H9 (cell line): ENCODE results near the gene SPRY4. TPM values are rescaled to one million over a fixed set of nuclear protein-coding genes. Genes with fewer than 3 reads are reported as not detected.

ENCODE experiments used
- DNase-seq: peaks from one replicate; pipeline ENCODE4 v3.0.0-alpha.2; 2017
- H2AFZ ChIP-seq: one replicate; pipeline ENCODE4 v1.6.1; 2013; ENCODE audit warnings: mild to moderate bottlenecking, low read length, control low read depth, moderate library complexity
- H2AK5ac ChIP-seq: 2 replicates; pipeline ENCODE4 v1.6.1; 2013; ENCODE audit warnings: low read length, control low read depth, mixed read lengths; ENCODE audit not compliant: insufficient read length
- H2BK120ac ChIP-seq: one replicate; pipeline ENCODE4 v1.6.1; 2013; ENCODE audit warnings: low read depth, mild to moderate bottlenecking, low read length, control low read depth, inconsistent platforms; ENCODE audit not compliant: poor library complexity, severe bottlenecking
- H2BK12ac ChIP-seq: 2 replicates; pipeline ENCODE4 v1.6.1; 2013; ENCODE audit warnings: low read length, control low read depth, mixed read lengths, low read depth; ENCODE audit not compliant: insufficient read length
- H2BK15ac ChIP-seq: 2 replicates; pipeline ENCODE4 v1.6.1; 2013; ENCODE audit warnings: low read depth, low read length, control low read depth
- H2BK20ac ChIP-seq: one replicate; pipeline ENCODE4 v1.6.1; 2013; ENCODE audit warnings: low read depth, mild to moderate bottlenecking, low read length, control low read depth, inconsistent platforms; ENCODE audit not compliant: poor library complexity, severe bottlenecking
- H2BK5ac ChIP-seq: 2 replicates; pipeline ENCODE4 v1.6.1; 2013; ENCODE audit warnings: low read length, control low read depth, mixed read lengths; ENCODE audit not compliant: insufficient read length
- H3K14ac ChIP-seq: 2 replicates; pipeline ENCODE4 v1.6.1; 2013; ENCODE audit warnings: low read length, control low read depth; ENCODE audit not compliant: insufficient read depth
- H3K18ac ChIP-seq: 2 replicates; pipeline ENCODE4 v1.6.1; 2013; ENCODE audit warnings: low read depth, mild to moderate bottlenecking, mixed read lengths, low read length, control low read depth; ENCODE audit not compliant: insufficient read length
- H3K23ac ChIP-seq: 2 replicates; pipeline ENCODE4 v1.6.1; 2013; ENCODE audit warnings: low read length, control low read depth, mixed read lengths, low read depth; ENCODE audit not compliant: insufficient read length
- H3K23me2 ChIP-seq: 2 replicates; pipeline ENCODE4 v1.6.1; 2013; ENCODE audit warnings: low read depth, mild to moderate bottlenecking, mixed read lengths, low read length, control low read depth; ENCODE audit not compliant: insufficient read length, poor library complexity, severe bottlenecking
- H3K27ac ChIP-seq: 2 replicates; pipeline ENCODE4 v1.5.1; 2013; ENCODE audit warnings: low read length, control low read depth, mixed read lengths, low read depth; ENCODE audit not compliant: insufficient read length
- H3K27me3 ChIP-seq: 2 replicates; pipeline ENCODE4 v1.6.1; 2013; ENCODE audit warnings: low read length, control low read depth, inconsistent platforms; ENCODE audit not compliant: insufficient read depth
- H3K4ac ChIP-seq: 2 replicates; pipeline ENCODE4 v1.6.1; 2013; ENCODE audit warnings: low read depth, mild to moderate bottlenecking, control low read depth, inconsistent platforms, low read length, moderate library complexity
- H3K4me1 ChIP-seq: 2 replicates; pipeline ENCODE4 v1.6.1; 2013; ENCODE audit warnings: low read length, control low read depth, inconsistent platforms; ENCODE audit not compliant: insufficient read depth
- H3K4me2 ChIP-seq: 2 replicates; pipeline ENCODE4 v1.6.1; 2013; ENCODE audit warnings: low read length, control low read depth, mixed read lengths; ENCODE audit not compliant: insufficient read length, insufficient read depth
- H3K56ac ChIP-seq: 2 replicates; pipeline ENCODE4 v1.6.1; 2013; ENCODE audit warnings: low read depth, mild to moderate bottlenecking, mixed read lengths, low read length, control low read depth; ENCODE audit not compliant: insufficient read length
- H3K79me1 ChIP-seq: 2 replicates; pipeline ENCODE4 v1.6.1; 2013; ENCODE audit warnings: low read depth, mild to moderate bottlenecking, moderate library complexity, low read length, control low read depth, inconsistent platforms; ENCODE audit not compliant: insufficient read depth, poor library complexity, severe bottlenecking
- H3K79me2 ChIP-seq: 2 replicates; pipeline ENCODE4 v1.6.1; 2013; ENCODE audit warnings: low read length, control low read depth, inconsistent platforms; ENCODE audit not compliant: insufficient read depth
- H3K9ac ChIP-seq: 2 replicates; pipeline ENCODE4 v1.6.1; 2013; ENCODE audit warnings: low read length, control low read depth, mixed read lengths; ENCODE audit not compliant: insufficient read length; ENCODE audit errors: extremely low read depth
- H3K9me3 ChIP-seq: one replicate; pipeline ENCODE4 v1.6.1; 2013; ENCODE audit warnings: low read depth, low read length, inconsistent platforms; ENCODE audit not compliant: control insufficient read depth
- H3T11ph ChIP-seq: one replicate; pipeline ENCODE4 v1.6.1; 2013; ENCODE audit warnings: mild to moderate bottlenecking, low read length, control low read depth, inconsistent platforms
- H4K20me1 ChIP-seq: one replicate; pipeline ENCODE4 v1.6.1; 2013; ENCODE audit not compliant: control insufficient read depth, insufficient read length, insufficient read depth
- H4K5ac ChIP-seq: 2 replicates; pipeline ENCODE4 v1.6.1; 2013; ENCODE audit warnings: low read depth, mild to moderate bottlenecking, mixed read lengths, low read length, control low read depth; ENCODE audit not compliant: insufficient read length
- H4K8ac ChIP-seq: replicated peaks from 2 replicates; pipeline ENCODE4 v1.6.1; 2013; ENCODE audit warnings: low read length, control low read depth, mixed read lengths, low read depth; ENCODE audit not compliant: insufficient read length
- H4K91ac ChIP-seq: 2 replicates; pipeline ENCODE4 v1.6.1; 2013; ENCODE audit warnings: low read depth, mild to moderate bottlenecking, moderate library complexity, mixed read lengths, low read length, control low read depth; ENCODE audit not compliant: insufficient read length
- H3K27ac Mint-ChIP-seq, 3 experiments: 2 replicates in 2 of 3; 3 replicates in 1 of 3; pipeline ENCODE4 v1.8.0; 2020 to 2021; ENCODE audit warnings: mixed read lengths in 3 of 3, mild to moderate bottlenecking in 1 of 3, moderate library complexity in 1 of 3
- H3K27me3 Mint-ChIP-seq: 2 replicates; pipeline ENCODE4 v1.8.0; 2021; ENCODE audit warnings: low read depth, mild to moderate bottlenecking, moderate library complexity, mixed read lengths
- H3K36me3 Mint-ChIP-seq, 3 experiments: 2 replicates in 2 of 3; 3 replicates in 1 of 3; pipeline ENCODE4 v1.8.0; 2020 to 2021; ENCODE audit warnings: low read depth in 3 of 3, mixed read lengths in 3 of 3; ENCODE audit not compliant: insufficient read depth in 1 of 3
- H3K4me1 Mint-ChIP-seq, 2 experiments: 2 replicates each; pipeline ENCODE4 v1.8.0; 2020; ENCODE audit warnings: mixed read lengths in 2 of 2
- H3K4me3 Mint-ChIP-seq, 2 experiments: 2 replicates in 1 of 2; 3 replicates in 1 of 2; pipeline ENCODE4 v1.8.0; 2020 to 2021; ENCODE audit warnings: mild to moderate bottlenecking in 2 of 2, mixed read lengths in 2 of 2, moderate library complexity in 1 of 2
- H3K9me3 Mint-ChIP-seq, 2 experiments: 2 replicates in 1 of 2; 3 replicates in 1 of 2; pipeline ENCODE4 v1.8.0; 2020; ENCODE audit warnings: mild to moderate bottlenecking in 2 of 2, mixed read lengths in 2 of 2, moderate library complexity in 1 of 2
- CTCF ChIP-seq: fragments of 200-600 bp; sonication (generic); conservative IDR thresholded peaks from 3 replicates; pipeline ENCODE4 v1.8.0; 2021; ENCODE audit warnings: antibody characterized with exemption, mild to moderate bottlenecking
- WGBS: extraction: QIAGEN DNeasy Blood & Tissue Kit; methylation state at CpG from one replicate; pipeline ENCODE4 v1.1.7; 2013; ENCODE audit warnings: missing lambda C conversion rate, low lambda C conversion rate, mixed read lengths; ENCODE audit not compliant: insufficient read length; ENCODE audit errors: extremely low coverage; 5-methylcytosine and 5-hydroxymethylcytosine counted together
- total RNA-seq: library from RNA; stranded (reverse); gene quantifications from 2 replicates; pipeline ENCODE4 v1.2.1, GENCODE V29; 2021

Gene SPRY4
- total RNA-seq, 1 experiment from 2014 or later: 92.4 TPM

GRCh38 chr5:142305211-142305610, 19.6 kb downstream of the SPRY4 start:
- Mint-ChIP-seq H3K36me3 (peaks cover 8 to 40% (median 30%) of the 10 kb centered on the region in 3 experiments; a peak in 5 of 7 replicates), H3K4me1 (peaks cover 18 to 27% of the 10 kb centered on the region in 2 experiments), H3K9me3 (no peaks in the 10 kb centered on the region), H3K27me3 (no peaks in the 10 kb centered on the region), H3K27ac (no peak overlapping the region), H3K4me3 (no peak overlapping the region)
- no peak overlapping the region for H3K4me2 ChIP-seq
- H4K5ac ChIP-seq: no peak overlapping the region
- no peak for DNase-seq
- H3K14ac ChIP-seq: no peak overlapping the region
- H3K23ac ChIP-seq: no peak overlapping the region
- H3K18ac ChIP-seq: no peak overlapping the region
- H3K4ac ChIP-seq: no peak overlapping the region
- no peak overlapping the region for H3K56ac ChIP-seq
- H4K20me1 ChIP-seq: no peaks in the 10 kb centered on the region
- H2BK12ac ChIP-seq: no peak overlapping the region
- H2BK5ac ChIP-seq: no peak overlapping the region
- no peak overlapping the region for H2BK120ac ChIP-seq
- no peak overlapping the region for H2BK20ac ChIP-seq
- no peak overlapping the region for H4K8ac ChIP-seq
- no peak overlapping the region for H3T11ph ChIP-seq
- H3K9me3 ChIP-seq: no peaks in the 10 kb centered on the region
- no peak overlapping the region for H3K9ac ChIP-seq
- no peak overlapping the region for H3K27ac ChIP-seq
- no peak overlapping the region for H2AK5ac ChIP-seq
- no CpG with 5 or more reads among the region's 3 CpGs for WGBS
- H2AFZ ChIP-seq: no peak overlapping the region
- peaks cover 3% of the 10 kb centered on the region for H3K4me1 ChIP-seq
- TF ChIP-seq CTCF: no peak
- peaks cover 10% of the 10 kb centered on the region; the same call in 1 of the 2 replicates for H3K79me2 ChIP-seq
- no peak overlapping the region for H4K91ac ChIP-seq
- no peaks in the 10 kb centered on the region for H3K27me3 ChIP-seq
- H3K79me1 ChIP-seq: no peaks in the 10 kb centered on the region
- no peaks in the 10 kb centered on the region for H3K23me2 ChIP-seq
- H2BK15ac ChIP-seq: no peak overlapping the region
